HG03565 (cell line): ENCODE measurements around the gene CARMIL3.

Experiments used
- ATAC-seq: cut with Tn5 transposase; IDR thresholded peaks from one replicate; pipeline ENCODE4 v1.9.1; 2021; ENCODE audit warnings: mild to moderate bottlenecking, moderate library complexity; ENCODE audit not compliant: unreplicated experiment

CARMIL3 gene

DNA sequence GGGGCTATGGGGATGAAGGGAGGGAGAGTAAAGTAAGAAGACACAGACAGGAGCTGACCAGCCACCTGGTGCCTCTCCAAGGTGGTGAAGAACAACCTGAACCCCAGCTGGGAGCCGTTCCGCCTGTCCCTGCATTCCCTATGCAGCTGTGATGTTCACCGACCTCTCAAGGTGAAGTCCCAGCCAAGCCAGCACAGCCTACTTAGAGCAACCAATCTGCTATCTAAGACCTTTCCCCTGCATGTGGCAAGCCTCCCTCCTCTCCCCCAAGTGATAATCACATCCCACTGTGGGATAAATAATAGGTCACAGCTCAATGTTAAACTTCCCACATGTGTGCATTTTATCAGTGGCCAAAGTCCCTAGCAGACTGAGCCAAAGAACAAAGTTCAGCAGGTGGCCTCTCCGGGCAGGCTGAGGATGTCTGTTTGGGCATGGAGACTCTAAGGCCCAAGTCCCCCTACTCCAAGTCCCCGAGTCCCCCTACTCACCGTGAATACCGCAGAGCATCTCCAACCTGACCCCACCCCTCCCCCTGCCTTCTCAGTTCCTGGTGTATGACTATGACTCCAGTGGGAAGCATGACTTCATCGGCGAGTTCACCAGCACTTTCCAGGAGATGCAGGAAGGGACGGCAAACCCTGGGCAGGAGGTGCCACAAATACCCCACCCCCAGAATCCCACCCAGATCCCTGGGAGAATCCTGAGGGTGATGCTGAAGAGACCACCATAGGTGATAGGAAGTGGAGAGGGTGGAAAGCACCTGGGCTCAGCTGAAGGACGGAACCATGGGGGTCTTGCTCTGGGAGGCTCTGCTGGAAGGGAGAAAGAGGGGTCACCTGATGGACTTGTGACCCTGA is 23.0 kb downstream of the CARMIL3 start:
- ATAC-seq: no peak

DNA sequence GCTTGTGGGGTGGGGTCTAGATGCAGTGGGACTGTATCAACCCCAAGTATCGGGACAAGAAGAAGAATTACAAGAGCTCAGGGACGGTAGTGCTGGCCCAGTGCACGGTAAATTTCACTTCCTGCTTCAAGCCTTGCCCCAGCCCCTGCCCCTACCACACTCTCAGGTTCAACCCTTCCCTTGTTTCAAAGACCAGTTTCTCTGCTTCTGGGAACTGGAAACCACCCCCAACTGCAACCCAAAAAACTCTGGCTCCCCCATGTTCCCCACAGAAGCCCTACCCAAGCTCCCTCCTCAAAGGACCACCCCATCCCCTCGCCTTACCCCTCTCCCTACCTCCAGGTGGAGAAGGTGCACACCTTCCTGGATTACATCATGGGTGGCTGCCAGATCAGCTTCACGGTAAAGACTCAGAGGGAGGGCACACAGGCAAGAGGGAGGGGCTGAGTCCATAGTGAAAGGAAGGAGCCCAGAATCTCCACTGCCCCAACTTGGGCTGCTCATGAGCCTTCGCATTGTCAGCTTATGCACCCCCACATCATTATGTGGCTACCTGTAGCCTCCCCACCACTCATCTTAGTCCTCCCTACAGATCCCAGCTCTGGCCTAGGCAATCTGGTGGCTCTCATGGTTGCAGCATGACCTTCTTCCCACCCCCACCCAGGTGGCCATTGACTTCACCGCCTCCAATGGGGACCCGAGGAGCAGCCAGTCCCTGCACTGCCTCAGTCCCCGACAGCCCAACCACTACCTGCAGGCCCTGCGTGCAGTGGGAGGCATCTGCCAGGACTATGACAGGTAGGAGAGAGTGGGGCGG is 23.9 kb downstream of the CARMIL3 start:
- no peak for ATAC-seq

GRCh38 chr14:24076302-24076601 is 24.4 kb downstream of the CARMIL3 start:
- no peak for ATAC-seq

GRCh38 chr14:24077086-24077485 is 25.3 kb downstream of the CARMIL3 start:
- ATAC-seq: no peak

DNA sequence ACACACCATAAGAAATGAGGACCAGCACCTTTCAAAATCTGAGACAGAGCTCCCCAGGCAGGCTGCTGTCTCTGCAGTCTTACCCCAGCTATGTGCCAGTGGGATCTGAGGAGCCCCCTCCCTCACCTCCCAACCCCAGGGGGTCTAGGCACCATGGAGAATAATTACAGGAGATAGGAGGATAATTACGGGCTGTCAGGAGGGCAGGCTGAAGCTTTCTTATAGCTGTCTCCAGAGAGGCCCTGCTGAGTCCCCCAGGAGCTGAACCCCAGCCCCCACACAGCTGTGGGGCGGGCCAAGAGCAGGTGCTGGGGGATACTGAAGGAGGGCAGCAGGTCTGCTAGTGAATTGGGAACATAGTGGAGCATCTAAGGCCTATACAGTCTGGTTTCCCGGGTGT is 26.3 kb downstream of the CARMIL3 start:
- ATAC-seq: no peak

DNA sequence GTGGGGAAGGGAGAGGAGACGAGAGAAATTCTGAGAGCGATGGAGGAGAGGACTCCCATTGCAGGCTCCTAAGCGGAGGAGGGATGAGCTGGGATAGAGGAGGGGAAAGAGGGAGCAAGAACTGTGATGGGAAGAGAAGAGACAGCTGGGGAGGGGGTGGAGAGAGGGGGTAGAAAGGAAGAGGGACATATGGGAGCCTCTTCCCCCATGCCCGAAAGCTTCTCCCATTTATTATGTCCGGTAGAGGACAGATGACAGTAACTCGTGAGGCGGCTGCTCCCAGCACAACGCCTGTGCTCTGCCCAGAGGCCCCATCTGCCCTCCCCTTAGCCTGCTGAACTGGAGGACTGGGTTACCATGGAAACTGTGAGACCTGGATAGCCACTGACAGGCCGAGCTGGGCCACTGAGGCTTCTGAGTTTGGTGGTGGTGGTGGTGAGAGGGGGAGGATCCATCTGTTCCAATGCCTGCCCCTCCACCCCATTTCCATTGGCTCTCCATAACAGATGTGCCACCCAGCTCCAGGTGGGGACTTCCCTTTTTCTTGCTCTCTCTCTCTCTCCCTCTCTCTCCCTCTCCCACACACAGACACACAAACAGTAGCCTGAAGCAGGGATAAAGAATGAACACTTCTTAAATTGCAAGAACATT is 27.8 kb downstream of the CARMIL3 start:
- ATAC-seq: no peak

- no peak for ATAC-seq
Measured at GRCh38 chr14:24080142-24080530, 28.3 kb downstream of the CARMIL3 start.

DNA sequence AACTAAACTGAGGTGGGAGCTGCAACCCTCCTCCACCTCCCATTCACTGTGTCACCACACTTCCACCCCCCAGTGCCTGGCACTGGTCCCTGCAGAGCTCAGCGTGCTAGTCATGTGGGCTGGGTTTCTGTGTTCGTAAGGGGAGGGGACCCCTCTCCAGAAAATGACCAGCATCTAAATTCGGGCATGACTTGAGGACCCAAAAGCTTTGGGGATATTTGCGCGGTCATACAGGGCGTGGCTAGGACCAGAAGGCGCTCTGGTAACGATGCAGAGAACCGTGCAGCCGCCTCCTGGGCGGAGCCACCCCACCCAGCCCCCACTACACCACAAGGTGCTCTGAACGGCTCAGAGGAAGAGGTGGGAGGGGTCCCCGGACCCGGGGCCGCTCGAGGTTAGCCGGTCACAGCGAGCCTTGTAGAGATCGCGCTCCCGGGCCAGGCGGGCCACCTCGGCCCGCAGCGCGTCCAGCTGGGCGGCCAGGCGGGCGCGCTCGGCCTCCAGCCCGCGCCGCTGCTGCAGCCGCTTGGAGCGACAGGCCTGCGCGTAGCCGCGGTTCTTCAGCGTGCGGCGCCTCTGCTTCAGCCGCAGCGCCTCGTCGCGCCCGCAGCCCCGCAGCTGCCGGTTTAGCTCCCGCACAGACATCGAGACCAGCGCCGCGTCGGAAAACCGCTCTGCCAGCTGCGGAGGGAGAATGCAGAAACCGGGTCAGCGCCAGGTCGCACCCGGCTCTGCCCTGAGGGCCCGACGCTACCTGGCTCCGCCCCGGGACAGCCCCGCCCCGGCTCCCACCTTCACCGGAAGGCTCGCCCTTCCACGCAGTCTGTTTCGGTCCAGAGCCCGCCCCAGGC is 29.3 kb downstream of the CARMIL3 start:
- ATAC-seq: peak; percentile 71

- no peak for ATAC-seq
Measured at GRCh38 chr14:24081739-24082211, 30.0 kb downstream of the CARMIL3 start.

DNA sequence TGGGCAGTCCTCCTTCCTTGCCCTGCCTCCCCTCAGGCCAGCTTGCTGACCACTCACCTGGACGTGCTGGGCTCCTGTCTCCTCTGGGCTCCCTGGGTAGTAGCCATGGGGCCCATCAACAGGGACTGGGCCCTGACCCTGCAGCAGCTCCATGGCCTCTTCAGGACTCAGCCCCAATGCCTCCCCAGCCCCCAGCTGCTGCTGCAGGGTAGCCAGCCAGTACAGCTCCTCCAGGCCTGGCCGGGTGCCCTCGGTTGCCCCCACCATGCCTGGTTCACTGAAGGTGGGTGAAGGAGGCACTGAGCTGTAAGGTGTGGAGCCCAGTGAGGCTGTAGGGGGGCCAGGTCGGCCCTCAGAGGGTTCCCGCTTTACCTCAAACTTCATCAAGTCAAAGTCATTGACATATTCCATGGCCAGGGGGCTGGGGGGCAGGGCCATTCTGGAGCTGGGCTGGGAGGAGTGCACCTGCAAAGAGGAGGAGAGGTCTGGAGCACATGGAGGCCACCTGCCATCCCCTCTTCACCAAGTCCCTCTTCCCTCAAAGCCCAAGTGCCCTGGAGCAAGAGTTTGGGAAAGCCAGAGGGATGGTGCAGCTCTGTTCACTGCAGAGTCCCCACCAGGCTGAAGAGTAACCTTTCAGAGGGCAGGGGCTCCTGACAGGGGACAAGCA is 30.7 kb downstream of the CARMIL3 start:
- no peak for ATAC-seq

DNA sequence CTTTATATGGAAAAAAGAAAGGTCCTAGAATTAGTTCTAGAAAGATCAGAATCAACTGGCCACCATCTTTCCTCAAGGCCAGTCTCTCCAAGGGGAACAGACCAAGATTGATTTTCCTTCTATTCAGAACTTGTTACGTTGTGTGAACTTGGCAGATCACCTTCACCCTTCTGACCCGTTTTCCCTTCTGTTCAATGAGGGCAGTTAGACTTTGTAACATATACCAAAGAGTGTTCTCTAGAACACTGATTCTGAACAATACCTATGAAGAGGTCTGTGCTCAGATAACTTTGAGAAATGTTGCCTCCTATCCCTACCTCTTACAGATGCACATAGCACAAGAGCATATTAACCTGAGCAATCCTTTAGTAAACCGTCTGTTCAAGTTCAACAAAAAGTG is 31.7 kb downstream of the CARMIL3 start:
- no peak for ATAC-seq

DNA sequence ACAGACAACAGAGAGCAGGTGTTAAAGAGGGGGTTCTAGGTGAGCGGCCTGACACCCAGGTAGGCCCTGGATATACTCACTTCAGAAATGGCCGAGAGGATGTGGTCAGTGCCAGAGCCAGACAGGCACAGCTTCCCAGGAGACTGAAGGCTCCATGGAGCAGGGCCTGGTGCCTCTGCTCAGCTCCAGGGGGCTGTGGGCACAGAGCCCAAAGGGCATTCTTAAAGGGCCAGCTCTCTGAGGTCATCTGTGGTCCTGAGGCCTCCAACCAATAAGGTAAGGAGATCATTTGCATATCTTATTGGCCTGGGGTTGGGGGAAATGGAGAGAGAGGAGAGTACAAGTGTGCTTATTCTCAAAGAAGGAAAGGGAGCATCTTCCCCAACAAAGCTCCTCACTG is 32.6 kb downstream of the CARMIL3 start:
- no peak for ATAC-seq

DNA sequence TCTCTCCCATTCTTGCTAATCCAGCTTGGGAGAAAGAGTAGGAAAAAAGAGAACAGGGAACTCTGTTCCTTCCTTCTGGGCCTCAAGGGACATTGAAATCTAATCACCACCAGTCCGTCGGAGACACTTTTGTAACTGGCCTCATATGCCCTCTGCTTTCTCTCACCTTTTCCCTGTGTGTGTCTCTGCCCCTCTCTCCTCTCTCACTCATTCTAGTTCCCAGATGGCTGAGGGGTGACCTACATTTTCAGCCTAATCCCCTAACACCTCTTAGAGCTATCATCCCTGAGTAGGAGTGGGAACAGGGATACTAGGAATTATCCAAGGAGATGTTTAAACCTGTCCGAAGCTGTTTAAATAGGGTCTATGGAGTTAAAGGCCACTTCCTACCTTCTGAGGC is 33.4 kb downstream of the CARMIL3 start:
- no peak for ATAC-seq

- no peak for ATAC-seq
Measured at GRCh38 chr14:24086193-24086955, 34.6 kb downstream of the CARMIL3 start.

GRCh38 chr14:24087004-24087403 is 35.2 kb downstream of the CARMIL3 start:
- ATAC-seq: no peak

DNA sequence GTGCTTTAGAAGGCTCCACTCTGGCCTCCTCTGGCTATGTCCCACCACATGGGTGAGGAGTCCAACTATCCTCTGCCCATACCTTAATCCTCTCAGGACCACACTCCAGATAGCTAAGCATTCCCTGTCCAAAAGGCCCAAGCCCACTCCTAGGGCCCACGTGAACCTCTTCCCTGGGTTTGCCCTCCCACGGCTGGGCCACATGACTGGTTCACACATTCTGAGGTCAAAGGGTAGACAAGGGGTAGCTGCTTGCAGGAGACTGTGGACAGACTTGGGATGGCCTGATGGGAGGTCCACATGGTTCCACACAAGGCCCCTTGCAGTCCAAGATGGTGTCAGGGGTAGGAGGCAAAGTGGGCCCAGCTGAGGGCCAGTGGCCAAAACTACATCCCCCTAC is 36.3 kb downstream of the CARMIL3 start:
- ATAC-seq: no peak

DNA sequence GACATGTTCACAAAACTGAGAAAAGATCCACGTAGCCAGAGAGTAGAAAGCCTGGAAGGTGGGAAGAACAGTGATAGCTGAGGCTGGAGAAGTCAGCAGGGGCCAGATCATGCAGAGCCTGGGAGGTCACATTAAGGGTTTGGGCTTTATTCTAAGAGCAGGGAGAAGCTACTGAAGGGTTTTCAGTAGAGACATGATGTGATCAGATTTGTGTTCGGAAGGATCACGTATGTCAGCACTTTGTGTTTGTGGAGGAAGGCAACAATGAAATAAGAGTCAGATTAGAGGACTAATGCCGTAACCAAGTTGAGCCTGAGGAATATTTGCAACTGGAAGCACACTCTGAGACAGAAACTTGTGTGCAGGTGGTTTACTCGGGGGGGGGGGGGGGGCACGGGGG is 38.1 kb downstream of the CARMIL3 start:
- ATAC-seq: no peak

- ATAC-seq: no peak
Measured at GRCh38 chr14:24092110-24092504, 40.3 kb downstream of the CARMIL3 start.

DNA sequence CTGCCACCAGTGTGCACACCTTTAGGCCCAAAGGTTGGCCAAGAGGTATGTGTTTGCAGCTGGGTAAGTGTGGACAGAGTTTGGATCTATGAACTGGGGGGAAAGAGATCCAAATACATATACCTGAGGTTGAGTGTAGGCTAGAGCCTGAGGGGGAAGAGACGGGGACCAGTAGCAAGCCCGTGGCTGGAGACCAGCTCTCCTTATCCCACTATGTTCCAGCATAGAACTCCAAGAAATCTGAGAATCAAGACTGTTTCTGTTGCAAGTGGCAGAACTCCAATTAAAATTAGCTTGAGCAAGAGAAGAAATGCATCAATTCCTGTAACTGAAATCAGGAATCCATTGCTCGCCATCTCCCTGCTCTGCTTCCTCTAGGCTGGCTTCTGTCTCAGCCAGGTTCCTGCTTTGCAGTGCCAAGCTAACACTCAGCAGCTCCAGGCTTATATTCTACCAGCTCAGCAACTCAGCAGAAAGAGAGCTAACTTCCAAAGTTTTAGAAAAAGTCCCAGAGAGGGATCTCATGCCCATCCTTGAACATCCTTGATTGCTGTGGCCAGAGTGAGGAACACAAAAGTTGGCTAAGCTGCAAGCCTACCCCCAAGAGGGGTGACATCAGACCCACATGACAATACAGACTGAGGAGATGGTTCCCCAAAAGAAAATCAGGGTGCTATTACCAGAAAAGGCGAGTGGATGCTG is 40.8 kb downstream of the CARMIL3 start:
- no peak for ATAC-seq
